Activated CD4-positive, alpha-beta T cell treated with anti-CD3 and anti-CD28 coated beads, Interleukin-2, amount 50 U/mL, for 16 hours (primary cell): Measurements from ENCODE around the gene BRCA1.
"Not testable (repeated sequence)": the region's sequence is repeated elsewhere in the genome, so short reads cannot be mapped to it uniquely, and the experiment has no call there.

Experiments
- DNase-seq: peaks from one replicate; pipeline ENCODE4 v3.0.0-alpha.2; 2020

The BRCA1 gene

DNA sequence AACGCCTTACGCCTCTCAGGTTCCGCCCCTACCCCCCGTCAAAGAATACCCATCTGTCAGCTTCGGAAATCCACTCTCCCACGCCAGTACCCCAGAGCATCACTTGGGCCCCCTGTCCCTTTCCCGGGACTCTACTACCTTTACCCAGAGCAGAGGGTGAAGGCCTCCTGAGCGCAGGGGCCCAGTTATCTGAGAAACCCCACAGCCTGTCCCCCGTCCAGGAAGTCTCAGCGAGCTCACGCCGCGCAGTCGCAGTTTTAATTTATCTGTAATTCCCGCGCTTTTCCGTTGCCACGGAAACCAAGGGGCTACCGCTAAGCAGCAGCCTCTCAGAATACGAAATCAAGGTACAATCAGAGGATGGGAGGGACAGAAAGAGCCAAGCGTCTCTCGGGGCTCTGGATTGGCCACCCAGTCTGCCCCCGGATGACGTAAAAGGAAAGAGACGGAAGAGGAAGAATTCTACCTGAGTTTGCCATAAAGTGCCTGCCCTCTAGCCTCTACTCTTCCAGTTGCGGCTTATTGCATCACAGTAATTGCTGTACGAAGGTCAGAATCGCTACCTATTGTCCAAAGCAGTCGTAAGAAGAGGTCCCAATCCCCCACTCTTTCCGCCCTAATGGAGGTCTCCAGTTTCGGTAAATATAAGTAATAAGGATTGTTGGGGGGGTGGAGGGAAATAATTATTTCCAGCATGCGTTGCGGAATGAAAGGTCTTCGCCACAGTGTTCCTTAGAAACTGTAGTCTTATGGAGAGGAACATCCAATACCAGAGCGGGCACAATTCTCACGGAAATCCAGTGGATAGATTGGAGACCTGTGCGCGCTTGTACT lies at the start of gene BRCA1:
Gene BRCA1 (minus strand): TSS at position 232 of the 834 bp plus-strand sequence. CDS start 1,268 bp downstream, outside the sequence.
- peak; percentile 99 for DNase-seq

DNA sequence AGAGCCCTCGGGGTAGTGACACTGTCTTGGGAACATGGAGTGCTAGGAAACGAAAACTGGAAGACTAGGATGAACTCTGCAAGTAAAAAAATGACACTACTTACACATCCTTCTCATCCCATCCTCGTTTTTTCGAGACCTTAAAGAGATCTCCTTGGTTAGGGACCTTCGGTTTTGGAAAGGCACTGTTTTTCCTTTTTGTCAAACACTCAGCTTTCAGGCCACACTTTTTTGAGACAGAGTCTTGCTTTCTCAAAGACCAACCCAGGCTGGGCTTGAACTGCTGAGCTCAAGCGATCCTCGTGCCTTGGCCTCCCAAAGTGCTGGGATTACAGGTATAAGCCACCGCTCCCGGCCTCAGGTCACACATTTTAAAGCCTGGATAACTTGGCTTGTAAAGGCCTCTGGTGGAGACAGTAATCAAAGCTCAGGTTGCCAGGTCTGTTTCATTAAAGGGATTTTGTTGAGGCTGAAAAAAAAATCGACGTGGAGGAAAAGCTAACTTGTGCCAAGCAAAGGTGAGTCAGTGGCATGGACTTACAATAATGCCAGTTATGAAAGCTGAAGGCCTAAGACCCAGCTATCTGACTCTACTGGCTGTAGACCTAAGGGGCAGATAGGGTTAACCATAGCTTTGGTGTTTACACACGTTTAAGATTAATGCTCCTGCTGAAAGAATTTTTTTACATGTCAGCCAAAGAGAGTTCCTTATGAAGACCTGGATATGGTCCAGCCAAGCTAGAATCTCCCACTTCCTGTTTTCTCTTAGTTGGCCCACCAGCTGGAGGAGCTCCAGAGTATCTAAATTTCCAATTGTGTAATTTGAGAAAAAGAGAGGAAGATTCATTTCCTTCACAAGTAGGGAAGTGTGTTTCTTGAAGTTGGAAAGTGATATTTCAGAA lies 46.7 kb upstream of the BRCA1 start:
- DNase-seq: peak; percentile 8

DNA sequence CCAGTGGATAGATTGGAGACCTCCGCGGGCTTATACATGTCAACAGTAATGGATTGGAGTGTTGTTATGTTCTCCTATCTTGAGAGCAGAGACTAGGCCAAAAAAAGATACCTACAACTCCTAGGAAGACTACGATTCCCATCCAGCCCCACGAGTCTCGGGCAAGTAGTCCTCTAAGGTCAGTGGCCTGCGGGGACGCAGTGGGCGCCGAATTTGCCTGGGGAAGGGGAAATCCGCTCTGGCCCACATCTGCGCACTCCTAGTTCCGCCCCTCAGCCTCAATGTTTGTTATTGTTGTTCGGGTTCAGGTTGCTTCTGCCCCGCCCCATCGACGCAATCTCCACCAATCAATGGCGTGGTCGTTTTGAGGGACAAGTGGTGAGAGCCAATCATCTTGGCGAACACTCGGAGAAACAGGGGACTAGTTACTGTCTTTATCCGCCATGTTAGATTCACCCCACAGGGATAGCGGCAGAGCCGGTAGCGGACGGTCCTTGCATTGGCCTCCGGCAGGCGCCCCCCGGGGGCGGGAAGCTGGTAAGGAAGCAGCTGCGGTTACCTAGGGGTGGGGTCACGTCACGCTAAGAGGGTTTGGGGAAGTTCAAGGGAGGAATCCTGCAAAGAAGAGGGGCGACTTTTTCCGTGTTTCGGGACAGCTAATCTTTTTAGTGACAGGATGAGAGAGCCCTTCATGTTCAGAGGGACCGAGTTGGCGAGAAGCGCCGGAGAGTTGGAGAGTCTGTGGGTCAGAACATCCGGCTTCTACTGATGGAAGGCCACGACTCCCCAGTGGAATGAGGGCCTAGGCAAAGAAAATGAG lies 45.8 kb upstream of the BRCA1 start, which contains the start of gene NBR1:
Gene NBR1 (plus strand): TSS at position 449 of the 820 bp plus-strand sequence. CDS start 4,586 bp downstream, outside the sequence.
- DNase-seq: peak; percentile 99

DNA sequence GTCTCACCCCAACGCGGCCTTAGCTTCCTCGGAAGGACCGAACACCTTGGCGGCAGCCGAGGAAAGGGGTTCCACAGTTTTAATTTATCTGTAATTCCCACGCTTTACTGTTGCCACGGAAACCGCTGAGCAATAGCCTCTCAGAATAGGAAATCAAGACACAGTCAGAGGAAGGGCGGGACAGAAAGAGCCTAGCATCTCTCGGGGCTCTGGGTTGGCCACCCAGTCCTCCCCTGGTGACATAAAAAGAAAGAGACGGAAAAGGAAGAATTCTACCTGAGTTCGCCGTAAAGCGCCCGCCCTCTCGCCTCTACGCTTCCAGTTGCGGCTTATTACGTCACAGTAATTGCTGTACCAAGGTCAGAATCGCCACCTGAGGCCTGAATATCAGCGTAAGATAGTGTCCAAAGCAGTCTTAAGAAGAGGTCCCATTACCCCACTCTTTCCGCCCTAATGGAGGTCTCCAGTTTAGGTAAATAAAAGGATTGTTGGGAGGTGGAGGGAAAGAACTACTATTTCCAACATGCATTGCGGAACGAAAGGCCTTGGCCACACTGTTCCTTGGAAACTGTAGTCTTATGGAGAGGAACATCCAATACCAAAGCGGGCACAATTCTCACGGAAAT lies 45.1 kb upstream of the BRCA1 start:
- peak; percentile 96 for DNase-seq

DNA sequence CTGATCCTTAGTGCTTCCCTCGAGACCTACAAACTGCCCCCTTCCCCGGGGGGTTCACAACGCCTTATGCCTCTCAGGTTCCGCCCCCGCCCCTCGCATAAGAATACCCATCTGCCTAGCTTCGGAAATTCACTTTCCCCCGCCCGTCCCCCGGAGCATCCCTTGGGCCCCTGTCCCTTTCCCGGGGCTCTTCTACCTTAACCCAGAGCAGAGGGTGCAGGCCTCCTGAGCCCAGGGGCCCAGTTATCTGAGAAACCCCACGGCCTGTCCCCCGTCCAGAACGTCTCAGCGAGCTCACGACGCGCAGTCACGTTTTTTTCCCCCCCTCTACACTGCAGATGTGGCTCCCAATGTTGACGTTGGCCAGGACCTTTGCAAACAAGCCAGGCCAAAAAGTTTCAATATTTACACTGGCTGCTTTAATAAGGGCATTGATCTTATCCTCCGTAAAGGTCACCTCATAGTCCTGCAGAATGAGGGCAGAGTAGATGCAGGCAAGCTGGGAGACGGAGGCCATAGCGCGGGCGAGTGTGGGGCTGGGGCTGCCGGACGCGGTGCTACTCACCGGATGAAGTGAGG lies 44.5 kb upstream of the BRCA1 start:
- DNase-seq: peak; percentile 32

DNA sequence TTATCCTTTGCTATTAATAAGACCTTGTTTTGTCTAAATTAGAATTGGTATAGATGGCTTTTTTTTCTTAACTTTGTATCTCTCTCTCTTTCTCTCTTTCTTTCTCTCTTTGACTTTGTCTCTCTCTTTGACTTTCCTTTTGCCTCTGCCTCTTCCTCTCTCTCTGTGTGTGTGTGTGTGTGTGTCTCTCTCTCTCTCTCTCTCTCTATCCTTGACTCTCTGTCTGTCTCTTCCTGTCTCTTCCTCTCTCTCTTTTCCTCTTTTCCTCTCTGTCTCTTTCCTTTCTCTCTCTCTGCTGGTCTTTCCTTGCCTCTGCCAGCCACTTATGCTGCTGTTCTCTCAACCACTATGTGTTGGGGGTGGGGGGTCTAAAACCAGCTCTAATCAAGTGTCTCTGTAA lies 40.8 kb upstream of the BRCA1 start:
- DNase-seq: not testable (repeated sequence)

DNA sequence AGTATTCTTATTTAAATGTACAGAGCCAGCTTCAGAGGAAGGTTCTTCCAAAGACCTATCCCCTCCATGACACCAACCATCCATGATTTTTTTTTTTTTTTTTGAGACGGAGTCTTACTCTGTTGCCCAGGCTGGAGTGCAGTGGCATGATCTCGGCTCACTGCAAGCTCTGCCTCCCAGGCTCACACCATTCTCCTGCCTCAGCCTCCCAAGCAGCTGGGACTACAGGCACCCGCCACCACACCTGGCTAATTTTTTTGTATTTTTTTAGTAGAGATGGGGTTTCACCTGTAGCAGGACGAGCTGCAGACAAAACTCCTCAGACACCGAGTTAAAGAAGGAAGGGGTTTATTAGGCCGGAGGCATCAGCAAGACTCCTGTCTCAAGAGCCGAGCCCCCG lies 34.8 kb upstream of the BRCA1 start:
- not testable (repeated sequence) for DNase-seq

DNA sequence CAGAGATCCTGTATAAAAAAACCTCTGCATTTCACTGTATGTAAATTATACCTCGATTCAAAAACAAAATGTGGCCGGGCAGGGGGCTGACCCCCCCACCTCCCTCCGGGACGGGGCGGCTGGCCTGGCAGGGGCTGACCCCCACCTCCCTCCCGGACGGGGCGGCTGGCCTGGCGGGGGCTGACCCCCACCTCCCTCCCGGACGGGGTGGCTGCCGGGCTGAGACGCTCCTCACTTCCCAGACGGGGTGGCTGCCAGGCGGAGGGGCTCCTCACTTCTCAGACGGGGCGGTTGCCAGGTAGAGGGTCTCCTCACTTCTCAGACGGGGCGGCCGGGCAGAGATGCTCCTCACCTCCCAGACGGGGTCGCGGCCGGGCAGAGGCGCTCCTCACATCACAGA lies 34.1 kb upstream of the BRCA1 start:
- DNase-seq: not testable (repeated sequence)

DNA sequence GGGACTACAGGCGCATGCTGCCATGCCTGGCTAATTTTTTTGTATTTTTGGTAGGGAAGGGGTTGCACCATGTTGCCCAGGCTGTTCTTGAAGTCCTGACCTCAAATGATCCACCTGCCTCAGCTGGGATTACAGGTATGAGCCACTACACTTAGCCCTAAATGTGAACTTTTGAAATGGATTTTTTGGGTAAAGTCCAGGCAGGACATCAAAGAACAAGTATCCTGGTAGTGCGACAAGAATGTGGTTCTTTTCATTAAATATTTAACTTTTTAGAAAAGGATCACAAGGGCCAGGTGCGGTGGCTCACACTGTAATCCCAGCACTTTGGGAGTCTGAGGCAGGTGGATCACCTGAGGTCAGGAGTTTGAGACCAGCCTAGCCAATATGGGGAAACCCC lies 30.5 kb upstream of the BRCA1 start:
- no peak for DNase-seq

DNA sequence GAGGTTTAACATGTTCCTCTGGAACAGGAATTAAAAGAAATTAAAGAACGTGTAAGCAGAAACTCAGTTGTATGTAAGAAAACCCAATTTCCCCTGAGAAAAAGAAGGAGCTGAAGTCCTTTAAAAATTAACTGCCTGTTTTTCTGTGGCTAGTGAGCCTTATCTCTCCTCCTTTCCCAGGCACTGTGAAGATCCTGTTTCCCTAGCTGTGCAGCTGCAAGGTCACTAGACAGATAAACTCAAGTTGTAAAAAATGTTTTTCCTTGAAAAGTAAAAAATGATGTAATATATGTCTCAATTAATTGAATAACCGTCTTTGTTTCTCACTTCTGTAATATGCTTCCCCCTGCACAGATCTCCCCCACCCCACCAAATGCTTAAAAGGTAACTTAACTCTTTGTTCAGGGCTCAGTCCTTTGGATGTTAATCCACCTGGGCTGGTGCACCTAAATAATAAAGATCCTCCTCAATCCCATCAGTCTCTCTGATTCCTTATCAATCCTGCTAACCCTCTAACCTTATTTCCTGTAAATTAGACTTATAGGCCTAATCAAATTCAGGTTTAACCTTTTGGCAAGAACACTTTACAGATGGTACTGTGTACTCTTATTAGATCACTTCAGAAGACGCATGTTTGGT lies 28.2 kb upstream of the BRCA1 start:
- not testable (repeated sequence) for DNase-seq

DNA sequence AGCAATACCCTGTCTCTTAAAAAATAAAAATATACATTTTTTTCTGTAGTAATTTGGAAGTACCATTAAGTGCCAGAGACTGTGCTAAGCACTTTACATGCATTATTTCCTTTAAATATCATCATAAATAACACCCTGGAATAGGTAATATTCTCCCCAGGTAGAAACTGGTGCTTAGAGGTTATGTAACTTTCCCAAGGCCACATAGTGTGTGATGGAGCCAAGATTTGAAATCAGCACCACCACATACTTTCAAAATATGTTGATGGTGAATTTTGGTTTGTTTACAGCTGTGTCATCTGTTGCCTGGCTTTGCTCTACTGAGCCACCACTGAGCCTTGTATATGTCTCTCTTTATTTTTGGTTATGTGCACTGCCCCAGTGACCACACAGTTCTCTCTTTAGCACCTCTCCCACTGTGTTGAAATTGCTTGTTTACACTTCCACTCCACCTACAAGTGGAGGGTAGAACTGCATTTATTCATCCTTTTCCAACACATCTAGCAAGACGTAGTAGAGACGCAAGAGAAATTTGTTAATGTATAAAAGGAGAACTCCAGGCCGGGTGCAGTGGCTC lies 26.8 kb upstream of the BRCA1 start:
- no peak for DNase-seq

DNA sequence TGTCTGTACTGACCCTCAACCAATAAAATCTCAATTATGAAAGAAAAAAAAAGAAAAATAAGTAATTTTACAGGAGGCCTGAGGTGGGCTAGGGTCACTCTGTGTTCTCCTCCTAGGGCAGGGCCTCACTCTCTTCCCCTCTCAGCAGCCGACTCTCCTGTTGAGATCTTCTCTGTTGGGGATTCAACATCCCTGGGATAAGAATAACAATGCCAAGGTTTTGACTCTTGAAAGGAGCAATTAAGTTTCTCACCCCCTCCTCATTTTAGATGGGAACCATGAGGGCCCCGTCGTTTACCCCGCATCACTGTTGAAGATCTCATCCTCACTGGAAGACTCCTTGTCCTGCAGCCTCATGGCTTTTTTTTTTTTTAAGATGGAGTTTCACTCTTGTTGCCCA lies 21.5 kb upstream of the BRCA1 start:
- DNase-seq: no peak

DNA sequence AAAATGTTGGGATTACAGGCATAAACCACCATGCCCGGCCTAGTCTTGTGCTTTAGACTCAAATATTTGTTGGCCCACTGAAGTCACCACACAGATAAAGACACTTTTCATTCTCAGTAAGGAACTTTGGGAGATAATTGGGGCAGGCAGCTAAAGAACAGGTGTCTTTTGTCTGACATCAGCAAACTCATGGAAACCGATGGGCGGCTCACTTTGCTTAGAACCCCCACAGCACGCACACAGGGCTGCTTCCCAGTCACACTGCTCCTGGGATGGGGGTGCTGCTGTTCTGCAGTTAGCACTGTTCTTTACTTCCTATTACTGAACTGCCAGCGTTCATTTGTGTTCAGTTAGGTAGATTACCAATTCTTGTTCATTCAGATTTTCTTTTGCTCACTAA lies 18.0 kb upstream of the BRCA1 start:
- DNase-seq: no peak

DNA sequence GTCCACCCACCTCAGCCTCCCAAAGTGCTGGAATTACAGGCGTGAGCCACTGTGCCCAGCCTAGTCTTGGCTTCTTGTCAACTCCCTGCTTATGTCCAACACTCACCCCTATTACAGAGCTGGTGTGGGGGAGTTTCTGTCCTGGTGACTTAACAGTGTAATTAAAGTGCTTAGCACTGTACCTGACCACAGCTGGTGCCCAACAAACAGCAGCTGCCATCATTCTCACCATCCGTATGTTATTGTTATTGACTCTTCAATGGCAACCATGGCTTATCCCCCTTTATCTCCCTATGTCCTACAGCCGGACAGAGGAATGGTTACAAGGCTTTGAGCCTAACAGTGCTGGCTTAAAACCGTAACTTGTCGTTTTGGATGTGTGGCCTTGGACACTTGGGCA lies 17.0 kb upstream of the BRCA1 start:
- DNase-seq: no peak

DNA sequence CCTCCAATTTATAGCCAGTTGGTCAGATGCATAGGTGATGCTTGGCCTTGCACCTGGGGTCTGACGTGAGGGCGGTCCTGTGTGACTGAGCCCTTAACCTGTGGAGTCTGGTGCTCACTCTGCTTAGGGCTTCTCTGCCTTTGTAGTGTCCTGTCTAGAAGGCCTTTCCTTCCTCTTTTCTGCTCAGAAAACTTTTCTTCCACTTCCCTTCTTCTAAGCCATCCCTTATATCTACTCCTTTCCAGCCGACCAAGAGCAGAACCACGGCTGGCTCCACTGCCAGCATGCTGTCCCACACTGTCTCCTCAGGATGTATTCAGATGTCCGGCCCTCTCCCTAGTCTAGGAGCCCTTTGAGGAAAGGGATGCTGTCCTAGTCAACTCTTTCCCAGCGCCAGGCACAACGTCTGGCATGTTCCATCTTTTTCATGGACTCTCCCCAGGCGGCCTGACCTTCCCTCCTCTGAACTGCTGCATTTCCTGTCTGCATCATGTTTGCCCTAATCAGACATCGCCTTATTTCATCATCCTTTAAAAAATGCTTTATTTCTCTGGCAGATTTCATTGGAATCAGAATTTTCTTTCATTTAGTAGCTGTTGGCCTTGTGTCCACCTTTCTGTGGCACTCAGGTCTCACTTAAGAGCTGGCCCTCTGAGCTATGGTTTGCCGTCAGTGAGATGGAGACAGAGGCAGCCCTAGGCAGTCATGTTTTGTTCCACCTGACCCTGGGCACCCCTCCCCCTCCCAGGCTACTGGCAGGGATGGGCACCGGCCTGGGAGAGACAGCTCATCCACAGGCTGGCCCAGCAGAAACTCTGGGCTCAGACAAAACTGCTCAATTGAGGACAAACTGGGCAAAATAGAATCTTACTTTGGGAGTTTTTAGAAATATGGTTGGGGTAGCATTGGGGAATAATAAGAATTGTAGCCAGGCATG lies 15.5 kb upstream of the BRCA1 start:
- DNase-seq: no peak

DNA sequence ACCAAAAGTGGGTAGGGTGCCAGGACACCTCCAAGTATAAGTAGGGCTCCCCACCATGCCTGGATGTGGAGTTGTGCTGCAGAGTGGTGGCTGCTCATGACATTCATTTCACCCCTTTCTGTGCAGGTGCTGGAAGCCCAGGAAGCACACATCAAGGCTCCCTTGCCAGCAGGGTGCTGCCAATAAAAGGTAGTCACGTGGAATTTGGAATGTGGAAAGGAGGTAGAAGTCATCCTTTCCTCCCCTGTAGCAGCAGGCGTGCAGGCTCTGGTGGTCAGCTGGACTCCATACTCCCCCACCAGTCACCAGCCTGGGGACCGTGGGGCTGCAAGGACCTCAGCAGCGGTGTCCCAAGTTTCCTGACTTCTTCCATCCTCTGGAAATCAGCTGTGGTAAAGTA lies 13.4 kb upstream of the BRCA1 start:
- DNase-seq: not testable (repeated sequence)

DNA sequence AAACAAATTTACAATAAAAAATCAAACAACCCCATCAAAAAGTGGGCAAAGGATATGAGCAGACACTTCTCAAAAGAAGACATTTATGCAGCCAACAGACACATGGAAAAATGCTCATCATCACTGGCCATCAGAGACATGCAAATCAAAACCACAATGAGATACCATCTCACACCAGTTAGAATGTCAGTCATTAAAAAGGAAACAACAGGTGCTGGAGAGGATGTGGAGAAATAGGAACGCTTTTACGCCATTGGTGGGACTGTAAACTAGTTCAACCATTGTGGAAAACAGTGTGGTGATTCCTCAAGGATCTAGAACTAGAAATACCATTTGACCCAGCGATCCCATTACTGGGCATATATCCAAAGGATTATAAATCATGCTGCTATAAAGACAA lies 11.4 kb upstream of the BRCA1 start:
- DNase-seq: not testable (repeated sequence)

DNA sequence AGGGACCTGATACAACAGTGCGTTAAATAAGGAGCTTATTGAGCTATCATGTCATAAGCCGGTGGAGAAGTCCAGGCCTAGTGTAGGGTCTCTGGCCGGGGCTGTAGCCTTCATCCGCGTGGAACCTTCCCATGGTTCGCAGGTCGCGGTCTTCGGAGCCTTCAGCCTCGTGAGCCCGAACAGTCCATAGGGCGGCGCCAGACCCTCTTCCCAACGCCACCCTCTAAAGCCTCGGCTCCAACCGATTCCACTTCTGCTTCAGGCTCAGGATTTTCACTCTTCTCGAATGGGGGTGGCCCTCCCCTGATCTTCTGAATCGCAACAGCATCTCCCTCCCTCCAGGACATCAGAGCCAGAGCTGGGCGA lies 10.3 kb upstream of the BRCA1 start:
- no peak for DNase-seq

DNA sequence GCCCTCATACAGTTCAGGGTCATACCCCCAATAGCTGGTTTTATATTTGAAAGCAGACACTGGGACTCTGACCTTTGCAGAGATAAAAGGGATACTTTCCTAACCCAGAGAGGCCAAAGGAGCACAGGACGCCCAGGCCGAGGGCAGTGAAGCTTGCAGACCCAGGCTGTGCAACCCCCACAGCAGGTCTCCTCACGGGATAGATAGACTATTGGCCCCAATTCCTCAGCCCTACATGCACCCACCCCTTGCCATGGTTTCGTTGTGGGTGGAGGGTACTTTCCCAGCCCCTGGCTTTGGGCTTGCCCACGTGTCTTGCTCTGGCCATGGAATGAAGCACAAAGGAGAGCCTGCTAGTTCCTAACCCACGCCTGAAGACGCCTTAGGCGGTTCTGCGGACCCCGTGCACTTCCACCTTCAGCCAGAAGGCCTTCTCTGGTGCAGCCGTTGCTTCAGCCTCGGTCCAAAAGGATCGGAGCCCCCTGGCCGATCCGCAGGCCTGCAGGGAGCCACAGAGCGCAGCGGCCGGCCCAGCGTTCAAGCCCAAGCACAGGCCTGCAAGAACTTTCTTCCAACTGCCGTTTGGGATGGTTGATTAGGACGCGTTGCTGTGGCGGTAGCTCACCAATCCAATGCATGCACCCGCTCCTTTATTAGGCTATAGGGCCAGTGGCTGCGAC lies 9.8 kb upstream of the BRCA1 start:
- no peak for DNase-seq
